SU-DHL-6 (cell line): ENCODE measurements around the gene RUNX1.
A peak's percentile ranks its signal among the peaks of the same experiment; 100 is the strongest.

ENCODE experiments used
- H2AFZ ChIP-seq: fragments of 200-600 bp; sonication (generic); 2 replicates; pipeline ENCODE4 v1.6.1; 2014; ENCODE audit warnings: low read depth, mild to moderate bottlenecking, moderate library complexity, mixed read lengths, antibody characterized with exemption, low read length; ENCODE audit not compliant: severe bottlenecking
- H3F3A ChIP-seq: fragments of 200-600 bp; shearing (Covaris generic); 2 replicates; pipeline ENCODE4 v1.6.0; 2016; ENCODE audit warnings: antibody characterized with exemption, mild to moderate bottlenecking; ENCODE audit not compliant: insufficient read depth
- H3K27ac ChIP-seq: fragments of 200-600 bp; sonication (generic); 2 replicates; pipeline ENCODE4 v1.5.1; 2016; ENCODE audit warnings: low read depth, mild to moderate bottlenecking, low read length, moderate library complexity, mixed read lengths
- H3K27me3 ChIP-seq: fragments of 200-600 bp; sonication (generic), shearing (Covaris generic); 2 replicates; pipeline ENCODE4 v1.6.0; 2014; ENCODE audit warnings: mild to moderate bottlenecking, low read length
- H3K36me3 ChIP-seq: fragments of 200-600 bp; sonication (generic); 2 replicates; pipeline ENCODE4 v1.6.1; 2014; ENCODE audit warnings: mild to moderate bottlenecking, low read length, mixed read lengths
- H3K4me2 ChIP-seq: fragments of 300-600, 200-600 bp; shearing (Covaris generic), sonication (generic); 2 replicates; pipeline ENCODE4 v1.6.0; 2014; ENCODE audit warnings: low read length, low read depth, mild to moderate bottlenecking; ENCODE audit not compliant: poor library complexity, severe bottlenecking
- H3K4me3 ChIP-seq: fragments of 200-600 bp; sonication (generic); 2 replicates; pipeline ENCODE4 v1.5.1; 2014; ENCODE audit warnings: antibody characterized with exemption, low read length, mild to moderate bottlenecking, mixed read lengths; ENCODE audit not compliant: insufficient read depth, poor library complexity, severe bottlenecking
- H3K79me2 ChIP-seq: fragments of 200-600 bp; sonication (generic); 2 replicates; pipeline ENCODE4 v1.6.1; 2014; ENCODE audit warnings: mild to moderate bottlenecking, low read length, moderate library complexity; ENCODE audit not compliant: insufficient read depth
- H3K9ac ChIP-seq: fragments of 200-600 bp; sonication (generic); 2 replicates; pipeline ENCODE4 v1.7.0; 2014; ENCODE audit warnings: mild to moderate bottlenecking, low read length
- H3K9me2 ChIP-seq: fragments of 200-600 bp; sonication (generic); replicated peaks from 2 replicates; pipeline ENCODE4 v1.6.1; 2014; ENCODE audit warnings: low read length; ENCODE audit not compliant: insufficient read depth
- H3K9me3 ChIP-seq: fragments of 200-600 bp; sonication (generic); 2 replicates; pipeline ENCODE4 v1.6.1; 2014; ENCODE audit warnings: low read length, mixed read lengths; ENCODE audit not compliant: insufficient read depth
- H4K20me1 ChIP-seq: fragments of 200-600 bp; sonication (generic); 2 replicates; pipeline ENCODE4 v1.6.1; 2014; ENCODE audit warnings: low read depth, mild to moderate bottlenecking, antibody characterized with exemption, low read length, moderate library complexity, mixed read lengths
- CTCF ChIP-seq: fragments of 200-600 bp; sonication (generic); IDR thresholded peaks from one replicate; pipeline ENCODE4 v1.5.1; 2017; ENCODE audit warnings: antibody characterized with exemption, mild to moderate bottlenecking, low read length, moderate library complexity; ENCODE audit not compliant: insufficient read depth, poor library complexity, severe bottlenecking
- EZH2phosphoT487 ChIP-seq: fragments of 200-600 bp; sonication (generic), shearing (Covaris generic); conservative IDR thresholded peaks from 2 replicates; pipeline ENCODE4 v1.6.1; 2018; ENCODE audit warnings: mild to moderate bottlenecking, antibody characterized with exemption, low read length, moderate library complexity, mixed read lengths

The RUNX1 gene

GRCh38 chr21:34882719-34883131, 166.4 kb downstream of the RUNX1 start:
- H2AFZ ChIP-seq: no peak overlapping the region
- peak overlapping the region; percentile 96 for H3K4me2 ChIP-seq
- no peaks in the 10 kb centered on the region for H4K20me1 ChIP-seq
- H3K9me3 ChIP-seq: no peaks in the 10 kb centered on the region
- peak overlapping the region; percentile 42; the same call in 1 of the 2 replicates for H3K9ac ChIP-seq
- H3K27ac ChIP-seq: peak overlapping the region; percentile 73
- no peak for TF ChIP-seq CTCF
- no peak for TF ChIP-seq EZH2phosphoT487
- H3K9me2 ChIP-seq: no peaks in the 10 kb centered on the region
- H3K27me3 ChIP-seq: no peaks in the 10 kb centered on the region
- H3K79me2 ChIP-seq: peaks cover 72% of the 10 kb centered on the region
- H3K4me3 ChIP-seq: peak overlapping the region; percentile 4
- H3K36me3 ChIP-seq: peaks cover 21% of the 10 kb centered on the region; the same call in 1 of the 2 replicates
- H3F3A ChIP-seq: peaks cover 48% of the 10 kb centered on the region

GRCh38 chr21:34881839-34882371, 167.2 kb downstream of the RUNX1 start:
- TF ChIP-seq EZH2phosphoT487: no peak
- TF ChIP-seq CTCF: no peak
- no peaks in the 10 kb centered on the region for H4K20me1 ChIP-seq
- H3K9ac ChIP-seq: no peak overlapping the region
- peak overlapping the region; percentile 96 for H3K4me2 ChIP-seq
- H3K79me2 ChIP-seq: peaks cover 64% of the 10 kb centered on the region
- H3K36me3 ChIP-seq: peaks cover 23% of the 10 kb centered on the region; the same call in 1 of the 2 replicates
- no peaks in the 10 kb centered on the region for H3K9me2 ChIP-seq
- H2AFZ ChIP-seq: no peak overlapping the region
- no peaks in the 10 kb centered on the region for H3K27me3 ChIP-seq
- H3K4me3 ChIP-seq: no peak overlapping the region
- H3K27ac ChIP-seq: peak overlapping the region; percentile 73
- H3F3A ChIP-seq: peaks cover 43% of the 10 kb centered on the region
- H3K9me3 ChIP-seq: no peaks in the 10 kb centered on the region

DNA sequence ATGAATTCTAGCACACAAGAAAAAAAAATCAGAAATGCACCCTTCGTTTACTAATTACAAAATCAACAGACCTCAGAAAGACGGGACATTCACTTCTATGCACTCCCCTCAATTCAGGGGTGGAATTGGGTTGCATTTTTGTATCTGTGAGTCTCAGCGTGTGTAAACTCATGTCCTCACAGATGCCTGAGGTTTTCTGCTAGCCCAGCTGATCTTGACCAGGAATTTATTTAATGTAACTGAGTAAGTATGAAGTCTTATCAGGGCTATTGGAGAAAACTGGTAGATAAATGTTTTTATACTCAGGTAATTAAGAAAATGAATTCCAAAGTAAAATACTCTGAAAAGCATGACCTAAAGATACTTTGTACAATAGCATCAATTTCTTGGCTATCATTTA, 167.7 kb downstream of the RUNX1 start:
- Histone ChIP-seq H3K36me3 (peaks cover 23% of the 10 kb centered on the region; the same call in 1 of the 2 replicates), H3K9me3 (no peaks in the 10 kb centered on the region), H3K27me3 (no peaks in the 10 kb centered on the region), H3K79me2 (peaks cover 59% of the 10 kb centered on the region), H3K4me2 (no peak overlapping the region), H3K9ac (no peak overlapping the region), H3K4me3 (no peak overlapping the region), H4K20me1 (no peaks in the 10 kb centered on the region), H2AFZ (no peak overlapping the region), H3K27ac (peak overlapping the region; percentile 73; the same call in 1 of the 2 replicates), H3F3A (peaks cover 43% of the 10 kb centered on the region), H3K9me2 (no peaks in the 10 kb centered on the region)
- no peak for TF ChIP-seq EZH2phosphoT487
- TF ChIP-seq CTCF: no peak
